Esophagus muscularis mucosa (tissue), 3 donors: ENCODE measurements around the gene GPR156.
"Not testable (repeated sequence)": the region's sequence is repeated elsewhere in the genome, so short reads cannot be mapped to it uniquely, and the experiment has no call there.

Experiments used
- POLR2A ChIP-seq: fragments of 450-650 bp; IDR thresholded peaks from one replicate; pipeline ENCODE4 v1.6.1; 2017; ENCODE audit warnings: antibody characterized with exemption, moderate library complexity, mild to moderate bottlenecking, low read depth
- TF ChIP-seq, protein P1 (sequence below), 3 experiments: fragments of 200-600 bp in 2 of 3; fragments of 450-650 bp in 1 of 3; sonication (generic) in 2 of 3; IDR thresholded peaks; one replicate each; pipeline ENCODE4 v1.5.1; 2017 to 2019; ENCODE audit warnings: antibody characterized with exemption in 3 of 3, mild to moderate bottlenecking in 2 of 3, moderate library complexity in 1 of 3

DNA sequence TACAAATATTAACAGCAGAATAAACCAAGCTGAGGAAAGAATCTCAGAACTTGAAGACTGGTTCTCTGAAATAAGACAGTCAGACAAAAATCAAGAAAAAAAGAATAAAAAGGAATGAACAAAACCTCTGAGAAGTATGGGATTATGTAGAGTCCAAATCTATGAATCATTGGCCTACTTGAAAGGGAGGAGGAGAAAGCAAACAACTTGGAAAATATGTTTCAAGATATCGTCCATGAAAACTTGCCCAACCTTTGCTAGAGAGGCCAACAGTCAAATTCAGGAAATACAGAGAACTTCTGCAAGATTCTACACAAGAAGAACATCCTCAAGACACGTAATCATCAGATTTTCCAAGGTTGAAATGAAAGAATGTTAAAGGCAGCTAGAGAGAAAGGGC is 6.5 kb upstream of the GPR156 start:
- TF ChIP-seq POLR2A: not testable (repeated sequence)
- TF ChIP-seq, protein P1, sequence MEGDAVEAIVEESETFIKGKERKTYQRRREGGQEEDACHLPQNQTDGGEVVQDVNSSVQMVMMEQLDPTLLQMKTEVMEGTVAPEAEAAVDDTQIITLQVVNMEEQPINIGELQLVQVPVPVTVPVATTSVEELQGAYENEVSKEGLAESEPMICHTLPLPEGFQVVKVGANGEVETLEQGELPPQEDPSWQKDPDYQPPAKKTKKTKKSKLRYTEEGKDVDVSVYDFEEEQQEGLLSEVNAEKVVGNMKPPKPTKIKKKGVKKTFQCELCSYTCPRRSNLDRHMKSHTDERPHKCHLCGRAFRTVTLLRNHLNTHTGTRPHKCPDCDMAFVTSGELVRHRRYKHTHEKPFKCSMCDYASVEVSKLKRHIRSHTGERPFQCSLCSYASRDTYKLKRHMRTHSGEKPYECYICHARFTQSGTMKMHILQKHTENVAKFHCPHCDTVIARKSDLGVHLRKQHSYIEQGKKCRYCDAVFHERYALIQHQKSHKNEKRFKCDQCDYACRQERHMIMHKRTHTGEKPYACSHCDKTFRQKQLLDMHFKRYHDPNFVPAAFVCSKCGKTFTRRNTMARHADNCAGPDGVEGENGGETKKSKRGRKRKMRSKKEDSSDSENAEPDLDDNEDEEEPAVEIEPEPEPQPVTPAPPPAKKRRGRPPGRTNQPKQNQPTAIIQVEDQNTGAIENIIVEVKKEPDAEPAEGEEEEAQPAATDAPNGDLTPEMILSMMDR (IDR thresholded peaks at IDR 0.05): not testable (repeated sequence)
